SU-DHL-6 (cell line): ENCODE data around the gene CTNND2.

Experiments used
- EZH2phosphoT487 ChIP-seq: fragments of 200-600 bp; sonication (generic), shearing (Covaris generic); conservative IDR thresholded peaks from 2 replicates; pipeline ENCODE4 v1.6.1; 2018; ENCODE audit warnings: mild to moderate bottlenecking, antibody characterized with exemption, low read length, moderate library complexity, mixed read lengths
- TF ChIP-seq, protein P1 (sequence below): fragments of 200-600 bp; sonication (generic); IDR thresholded peaks from one replicate; pipeline ENCODE4 v1.5.1; 2017; ENCODE audit warnings: antibody characterized with exemption, mild to moderate bottlenecking, low read length, moderate library complexity; ENCODE audit not compliant: insufficient read depth, poor library complexity, severe bottlenecking

DNA sequence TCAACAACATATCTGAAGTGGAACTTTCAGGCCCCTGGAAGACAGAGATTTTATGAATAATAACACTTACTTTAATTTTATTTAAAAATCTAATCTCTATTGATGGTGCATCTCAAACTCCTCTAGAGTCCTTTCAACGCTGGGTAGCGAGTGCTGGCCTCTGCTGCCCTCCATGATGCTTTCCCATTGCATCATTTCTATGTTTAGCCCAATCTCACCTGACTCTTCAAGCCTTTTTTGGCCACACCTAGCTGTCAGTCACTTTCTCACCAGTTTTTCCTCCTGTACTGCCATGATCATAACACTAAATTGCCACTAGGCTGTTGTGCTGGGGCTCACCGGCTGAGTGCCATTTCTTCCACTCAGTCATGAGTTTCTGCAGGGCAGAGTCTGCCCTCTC, 747.1 kb downstream of the CTNND2 start:
- TF ChIP-seq, protein P1, sequence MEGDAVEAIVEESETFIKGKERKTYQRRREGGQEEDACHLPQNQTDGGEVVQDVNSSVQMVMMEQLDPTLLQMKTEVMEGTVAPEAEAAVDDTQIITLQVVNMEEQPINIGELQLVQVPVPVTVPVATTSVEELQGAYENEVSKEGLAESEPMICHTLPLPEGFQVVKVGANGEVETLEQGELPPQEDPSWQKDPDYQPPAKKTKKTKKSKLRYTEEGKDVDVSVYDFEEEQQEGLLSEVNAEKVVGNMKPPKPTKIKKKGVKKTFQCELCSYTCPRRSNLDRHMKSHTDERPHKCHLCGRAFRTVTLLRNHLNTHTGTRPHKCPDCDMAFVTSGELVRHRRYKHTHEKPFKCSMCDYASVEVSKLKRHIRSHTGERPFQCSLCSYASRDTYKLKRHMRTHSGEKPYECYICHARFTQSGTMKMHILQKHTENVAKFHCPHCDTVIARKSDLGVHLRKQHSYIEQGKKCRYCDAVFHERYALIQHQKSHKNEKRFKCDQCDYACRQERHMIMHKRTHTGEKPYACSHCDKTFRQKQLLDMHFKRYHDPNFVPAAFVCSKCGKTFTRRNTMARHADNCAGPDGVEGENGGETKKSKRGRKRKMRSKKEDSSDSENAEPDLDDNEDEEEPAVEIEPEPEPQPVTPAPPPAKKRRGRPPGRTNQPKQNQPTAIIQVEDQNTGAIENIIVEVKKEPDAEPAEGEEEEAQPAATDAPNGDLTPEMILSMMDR, result no peak
- no peak for TF ChIP-seq EZH2phosphoT487
